ENCODE data around the gene CLDN14.
"Not testable (repeated sequence)": the region's sequence is repeated elsewhere in the genome, so short reads cannot be mapped to it uniquely, and the experiment has no call there.

DNA sequence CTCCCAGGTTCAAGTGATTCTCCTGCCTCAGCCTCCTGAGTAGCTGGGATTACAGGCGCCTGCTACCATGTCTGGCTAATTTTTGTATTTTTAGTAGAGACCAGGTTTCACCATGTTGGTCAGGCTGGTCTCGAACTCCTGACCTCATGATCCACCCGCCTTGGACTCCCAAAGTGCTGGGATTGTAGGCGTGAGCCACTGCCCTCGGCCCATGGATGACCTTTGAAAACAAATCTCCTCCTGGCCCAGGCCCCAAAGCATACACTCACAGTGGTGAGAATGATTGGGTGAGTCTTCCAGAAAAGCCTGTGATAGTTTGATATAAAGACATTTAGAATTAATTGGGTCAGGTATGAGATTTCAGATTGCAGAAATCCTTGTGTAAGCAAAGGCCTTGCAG lies 3.4 kb downstream of the CLDN14 start:
- not testable (repeated sequence) for TF ChIP-seq CTCF, EZH2, EZH2phosphoT487 (IDR thresholded peaks at IDR 0.05)

Data from neural progenitor cell (in vitro differentiated cells).